OCI-LY3 (cell line): ENCODE measurements around the gene LIMA1.

Experiments used
- CTCF ChIP-seq: fragments of 200-600, 300-600 bp; sonication (generic); IDR thresholded peaks from 2 replicates; pipeline ENCODE4 v1.5.1; 2014; ENCODE audit warnings: antibody characterized with exemption, low read length, low read depth
- EZH2phosphoT487 ChIP-seq: fragments of 200-600 bp; shearing (Covaris generic); IDR thresholded peaks from 2 replicates; pipeline ENCODE4 v1.6.1; 2018; ENCODE audit warnings: antibody characterized with exemption, mixed run types, low read depth

GRCh38 chr12:50257236-50258166 is 25.8 kb downstream of the LIMA1 start:
- TF ChIP-seq CTCF (no peak), EZH2phosphoT487 (no peak)
